SHP77 treated with DMSO at 0.1 percent for 48 hours (cell line): ENCODE measurements around the gene SERPINA5.

Experiments
- DNase-seq: peaks from one replicate; lab custom pipeline; 2025; lab: John Stamatoyannopoulos, UW

Gene SERPINA5

DNA sequence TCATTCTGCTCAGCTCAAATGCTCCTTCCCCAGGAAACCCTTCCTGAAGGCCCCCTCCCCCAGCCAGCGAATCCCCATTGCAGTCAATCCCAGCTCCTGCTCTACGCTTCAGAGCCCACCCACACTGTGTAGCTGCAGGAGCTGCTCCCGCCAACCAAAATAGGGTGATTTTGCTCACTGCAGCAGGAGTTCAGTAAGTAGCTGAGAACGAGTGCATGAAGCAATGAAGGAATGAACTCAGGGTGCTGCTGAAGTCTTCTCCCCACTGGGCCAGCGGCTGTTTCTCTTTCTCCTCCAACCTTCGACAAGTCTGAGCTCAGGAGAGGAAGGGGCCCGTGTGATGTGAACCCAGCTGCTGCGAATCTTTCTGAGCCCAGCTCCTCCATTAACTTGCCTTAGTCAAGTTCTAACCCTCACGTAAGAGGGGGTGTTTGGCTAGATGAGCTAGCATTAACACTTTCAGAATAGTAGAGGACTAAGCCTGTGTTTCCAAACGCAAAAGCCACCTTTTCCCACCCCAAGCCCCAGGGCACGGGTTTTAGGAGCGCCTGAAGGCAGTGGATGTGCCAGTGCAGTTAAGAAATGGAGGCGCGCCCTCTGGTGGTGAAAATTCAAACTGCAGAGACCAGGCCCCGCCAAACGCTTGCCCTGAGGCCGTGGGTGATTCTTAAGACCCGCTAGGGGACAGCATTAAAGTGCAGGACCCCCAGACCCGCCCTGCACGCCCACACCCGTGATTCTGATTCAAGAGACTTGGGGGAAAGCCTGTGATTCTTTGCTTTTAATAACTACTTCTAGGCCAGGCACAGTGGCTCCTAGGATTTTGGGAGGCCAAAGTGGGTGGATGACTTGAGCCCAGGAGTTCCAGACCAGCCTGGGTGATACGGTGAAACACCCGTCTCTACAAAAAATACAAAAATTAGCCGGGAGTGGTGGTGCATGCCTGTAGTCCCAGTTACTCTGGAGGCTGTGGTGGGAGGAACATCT, 31.9 kb upstream of the SERPINA5 start:
- DNase-seq: peak; percentile 1

DNA sequence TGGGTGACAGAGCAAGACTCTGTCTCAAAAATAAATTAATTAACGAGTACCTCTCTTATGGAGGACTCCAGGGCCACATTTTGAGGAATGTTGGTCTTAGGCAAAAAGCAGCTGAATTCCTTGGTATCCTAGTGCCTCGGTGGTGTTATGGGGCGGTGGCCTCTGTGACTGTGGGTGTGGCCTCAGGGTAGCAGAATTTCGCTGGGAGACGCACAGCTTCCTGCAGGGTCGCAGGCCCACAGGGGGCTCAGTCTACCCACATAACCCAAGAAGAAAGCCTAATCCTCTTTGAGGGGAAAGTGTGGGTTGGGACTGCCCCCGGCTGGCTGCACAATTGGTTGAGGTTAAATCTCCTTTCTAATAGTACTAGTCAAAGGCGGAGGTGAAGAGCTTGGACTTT, 31.2 kb upstream of the SERPINA5 start:
- no peak for DNase-seq

DNA sequence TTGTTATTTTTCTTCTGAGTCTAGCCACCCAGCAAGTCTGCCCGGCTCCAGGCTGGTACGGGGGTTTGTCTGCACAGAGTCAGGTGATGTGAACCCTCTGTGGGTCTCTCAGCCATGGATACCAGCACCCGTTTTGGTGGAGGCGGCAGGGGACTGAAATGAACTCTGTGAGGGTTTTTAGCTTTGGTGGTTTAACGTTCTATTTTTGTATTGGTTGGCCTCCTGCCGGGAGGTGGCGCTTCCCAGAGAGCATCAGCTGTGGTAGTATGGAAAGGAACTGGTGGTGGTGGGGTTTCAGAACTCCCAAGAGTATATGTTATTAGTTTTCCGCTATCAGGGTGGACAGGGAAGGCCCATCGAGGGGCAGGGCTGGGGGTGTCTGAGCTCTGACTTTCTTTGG, 25.2 kb upstream of the SERPINA5 start:
- DNase-seq: no peak

DNA sequence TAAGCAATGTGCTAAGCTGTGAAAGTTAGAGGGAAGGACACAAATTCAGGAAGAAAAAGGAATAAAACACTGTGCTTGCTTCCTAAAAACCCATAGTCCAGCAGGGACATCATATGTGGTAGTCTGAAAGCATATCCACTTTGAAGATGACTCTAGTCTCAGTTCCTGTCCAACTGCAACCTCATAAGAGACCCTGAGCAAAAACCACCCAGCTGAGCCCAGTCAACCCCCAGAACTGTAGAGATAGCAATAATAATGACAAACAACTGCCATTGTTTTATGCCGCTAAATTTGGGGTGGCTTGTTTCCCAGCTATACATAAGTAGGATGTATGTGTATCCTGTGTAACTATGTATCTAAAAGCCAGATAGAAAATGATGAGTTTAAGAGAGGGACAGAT, 23.9 kb upstream of the SERPINA5 start:
- no peak for DNase-seq

DNA sequence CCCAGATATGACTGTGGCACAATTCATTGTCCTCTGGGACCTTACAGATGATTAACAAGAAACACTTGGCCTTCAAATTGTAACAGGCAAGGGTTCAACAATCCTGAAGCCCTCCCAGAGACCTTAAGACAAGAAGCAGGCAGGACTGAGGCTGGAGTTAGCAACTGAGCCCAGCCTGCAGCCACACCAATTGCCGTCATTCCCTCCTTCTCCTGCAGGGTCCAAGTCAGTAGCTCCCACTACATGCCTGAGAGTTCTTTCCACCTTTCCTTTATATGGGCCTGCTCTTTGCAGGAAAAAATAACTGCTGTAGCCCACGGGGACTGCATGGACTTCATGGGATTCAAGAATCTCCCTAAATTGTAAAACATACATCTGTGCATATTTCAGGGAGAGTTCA, 22.4 kb upstream of the SERPINA5 start:
- no peak for DNase-seq

DNA sequence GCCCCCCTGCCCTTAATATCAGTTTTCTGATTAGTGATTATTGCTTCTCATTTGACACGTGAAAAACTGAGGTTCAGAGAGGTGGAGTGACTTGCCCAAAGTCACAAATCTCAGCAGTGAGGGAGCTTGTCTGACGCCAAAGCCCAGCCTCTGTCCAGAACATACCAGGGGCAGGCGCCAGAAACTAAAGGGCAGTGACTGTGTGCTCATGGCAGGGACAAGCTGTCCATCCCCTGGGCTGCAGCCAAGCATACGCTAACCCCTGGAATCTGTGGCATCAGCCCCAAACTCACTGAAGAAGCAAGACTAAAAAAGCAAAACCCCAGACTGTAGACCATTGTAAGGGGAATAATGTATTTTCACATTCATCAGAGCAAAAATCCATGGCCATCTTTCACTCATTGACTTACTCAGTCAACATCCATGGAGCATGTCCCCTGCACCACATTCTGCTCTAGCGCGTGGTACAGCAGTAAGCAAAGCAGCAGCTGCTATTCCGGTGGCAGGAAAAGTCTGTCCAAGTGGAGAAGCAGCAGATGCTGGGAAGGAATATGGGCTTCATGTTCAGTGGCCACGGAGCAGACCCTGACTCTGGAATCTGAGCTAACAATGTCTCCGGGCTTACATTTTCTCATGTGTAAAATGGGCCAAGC, 21.5 kb upstream of the SERPINA5 start:
- no peak for DNase-seq

DNA sequence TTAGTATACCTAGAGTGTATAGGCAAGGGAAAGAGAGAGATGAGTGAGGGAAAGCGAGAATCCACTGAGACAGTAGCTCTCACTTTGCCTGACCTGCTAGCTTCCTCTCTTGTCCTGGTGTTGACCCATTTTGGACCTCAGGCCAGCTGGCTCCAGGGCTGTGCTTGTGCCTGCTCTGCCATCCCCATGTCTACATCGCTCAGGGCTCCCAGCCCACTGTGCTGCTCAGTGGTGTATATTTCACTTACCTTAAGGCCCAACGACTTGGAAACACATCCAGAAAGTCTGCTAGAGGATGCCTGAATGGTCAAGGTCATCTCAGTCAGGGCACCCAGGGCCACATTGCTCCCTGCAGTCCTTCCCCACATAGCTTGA, 20.9 kb upstream of the SERPINA5 start:
- DNase-seq: no peak

DNA sequence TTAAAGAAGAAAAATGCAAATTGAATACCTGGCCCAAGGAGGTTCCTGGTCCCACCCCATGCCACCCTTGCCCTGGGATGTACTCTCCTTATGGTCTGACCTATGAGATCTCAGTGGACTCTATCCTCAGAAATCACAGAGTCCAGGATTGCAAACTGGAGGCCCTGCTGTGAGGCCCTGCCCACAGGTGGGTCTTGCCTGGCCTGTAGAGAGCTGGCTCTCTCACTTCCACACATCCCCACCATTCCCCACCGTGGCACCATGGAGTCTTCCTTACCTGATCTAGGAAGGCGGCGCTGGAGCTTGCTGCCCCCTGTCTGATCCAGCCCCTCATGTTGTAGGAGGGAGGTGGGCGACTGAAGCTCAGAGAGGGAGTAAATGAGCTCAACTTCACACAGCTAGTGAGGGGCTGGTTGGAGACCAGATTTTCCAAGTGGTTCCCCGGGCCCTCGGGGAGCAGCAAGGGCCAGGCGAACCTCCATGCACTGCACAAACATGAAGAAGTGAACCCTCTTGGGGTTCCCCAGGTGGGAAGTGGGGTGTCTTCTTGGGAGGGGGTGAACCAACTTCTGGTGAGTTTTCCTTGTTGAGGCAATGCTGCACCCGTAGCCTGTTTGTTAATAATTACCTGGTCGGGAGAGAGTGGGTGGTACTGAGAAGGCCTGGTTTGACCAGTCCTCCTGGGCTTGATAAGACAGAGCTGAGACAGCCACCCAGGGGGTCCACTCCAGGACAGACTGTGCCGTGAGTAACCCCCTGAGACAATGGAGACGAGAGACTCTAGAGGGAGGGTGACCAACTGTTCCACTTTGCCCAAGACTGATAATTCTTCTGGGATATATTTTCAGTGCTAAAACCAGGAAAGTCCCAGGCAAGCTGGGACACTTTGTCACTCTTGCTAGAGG, 20.2 kb upstream of the SERPINA5 start, which contains the start of gene SERPINA4:
SERPINA4 (plus strand) TSS at position 692 of the 905 bp plus-strand sequence. CDS start 2,041 bp downstream, outside the sequence.
- DNase-seq: no peak

DNA sequence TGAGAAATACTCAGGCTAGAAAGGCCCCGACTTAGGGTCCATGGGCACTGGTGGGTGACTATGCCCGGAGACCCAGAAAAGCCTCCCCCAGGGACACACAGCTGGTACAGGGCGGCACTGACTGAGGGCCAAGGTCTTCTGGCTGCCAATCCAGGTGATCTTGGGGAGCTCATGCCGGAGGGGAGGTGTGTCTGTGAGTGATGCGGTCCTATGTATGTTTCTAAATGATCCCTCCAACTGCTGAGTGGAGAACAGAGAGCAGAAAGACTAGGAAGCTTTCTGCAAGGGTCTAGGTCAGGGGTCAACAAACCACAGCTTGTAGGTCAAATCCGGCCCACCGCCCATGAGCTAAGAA, 19.6 kb upstream of the SERPINA5 start:
- no peak for DNase-seq

DNA sequence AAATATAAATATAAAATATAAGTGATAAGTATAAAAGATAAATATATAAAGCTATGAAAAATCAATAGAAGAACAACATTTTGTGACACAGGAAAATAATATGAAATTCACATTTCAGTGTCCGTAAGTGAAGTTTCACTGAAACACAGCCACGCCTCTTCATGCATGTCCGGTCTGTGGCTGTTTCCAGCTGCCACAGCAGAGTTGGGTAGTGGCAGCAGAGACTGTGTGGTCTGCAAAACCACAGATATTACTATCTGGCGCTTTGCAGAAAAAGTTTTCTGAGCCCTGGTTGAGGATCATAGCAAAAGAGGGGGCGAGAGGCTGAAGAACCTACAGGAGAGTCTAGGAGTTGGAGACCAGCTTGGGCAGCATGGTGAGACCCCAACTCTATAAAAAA, 19.2 kb upstream of the SERPINA5 start:
- DNase-seq: no peak

DNA sequence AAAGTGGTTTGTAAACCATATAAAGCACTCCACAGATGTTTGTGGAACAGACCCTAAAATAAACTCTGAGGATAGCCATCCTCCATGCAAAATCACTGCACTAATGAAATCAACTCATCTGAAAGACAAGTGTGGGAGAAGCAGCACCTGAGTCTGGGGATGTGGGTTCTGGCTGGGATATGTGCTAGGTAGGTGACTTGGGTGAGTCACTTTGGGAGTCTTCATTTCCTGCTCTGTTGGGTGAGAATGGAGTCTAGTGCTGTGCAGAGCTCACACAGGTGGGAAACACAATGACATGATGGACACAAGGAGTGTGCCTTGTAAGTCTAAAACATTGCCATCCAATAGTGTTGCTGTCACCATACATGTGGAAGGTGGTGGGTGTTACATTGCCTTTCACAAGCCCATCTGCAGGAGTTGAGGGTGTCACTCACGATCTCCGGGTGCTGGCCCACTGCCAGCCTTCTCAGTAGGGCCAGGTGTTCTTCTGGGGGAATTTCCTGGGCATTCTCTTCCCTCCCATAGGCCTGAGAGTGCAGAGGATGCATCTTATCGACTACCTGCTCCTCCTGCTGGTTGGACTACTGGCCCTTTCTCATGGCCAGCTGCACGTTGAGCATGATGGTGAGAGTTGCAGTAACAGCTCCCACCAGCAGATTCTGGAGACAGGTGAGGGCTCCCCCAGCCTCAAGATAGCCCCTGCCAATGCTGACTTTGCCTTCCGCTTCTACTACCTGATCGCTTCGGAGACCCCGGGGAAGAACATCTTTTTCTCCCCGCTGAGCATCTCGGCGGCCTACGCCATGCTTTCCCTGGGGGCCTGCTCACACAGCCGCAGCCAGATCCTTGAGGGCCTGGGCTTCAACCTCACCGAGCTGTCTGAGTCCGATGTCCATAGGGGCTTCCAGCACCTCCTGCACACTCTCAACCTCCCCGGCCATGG, 18.0 kb upstream of the SERPINA5 start:
- no peak for DNase-seq

DNA sequence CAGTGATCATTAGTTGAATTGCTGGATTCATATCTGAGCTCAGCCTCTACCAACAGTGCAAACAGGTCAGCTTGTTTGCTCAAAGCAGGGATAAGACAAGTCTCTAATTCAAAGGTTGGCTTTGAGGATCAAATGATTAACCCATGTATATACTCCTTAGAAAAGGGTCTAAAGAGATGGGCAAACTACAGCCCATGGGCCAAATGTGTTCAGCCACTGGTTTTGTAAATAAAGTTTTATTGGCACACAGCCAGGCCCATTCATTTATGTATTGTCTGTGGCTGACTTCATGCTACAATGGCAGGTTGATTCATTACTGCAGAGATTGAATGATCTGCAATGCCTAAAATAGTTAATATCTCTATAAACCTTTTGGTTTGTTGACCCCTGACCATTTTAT, 16.8 kb upstream of the SERPINA5 start:
- no peak for DNase-seq

DNA sequence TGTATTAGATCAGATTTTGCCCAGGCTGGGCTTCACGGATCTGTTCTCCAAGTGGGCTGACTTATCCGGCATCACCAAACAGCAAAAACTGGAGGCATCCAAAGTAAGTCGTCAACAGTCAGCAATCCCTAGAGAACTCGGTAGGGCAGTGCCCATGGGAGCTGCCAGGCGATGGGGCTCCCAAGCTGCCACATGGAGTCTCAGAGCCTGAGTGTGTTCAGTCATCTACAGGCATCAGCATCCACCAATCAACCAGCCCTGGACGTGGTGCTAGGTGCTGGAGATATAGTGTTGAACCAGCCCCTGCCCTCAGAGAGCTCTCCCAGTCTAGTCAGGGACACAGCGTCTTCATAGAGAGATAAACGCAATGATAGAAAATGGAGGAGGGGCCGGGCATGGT, 13.0 kb upstream of the SERPINA5 start:
- no peak for DNase-seq

DNA sequence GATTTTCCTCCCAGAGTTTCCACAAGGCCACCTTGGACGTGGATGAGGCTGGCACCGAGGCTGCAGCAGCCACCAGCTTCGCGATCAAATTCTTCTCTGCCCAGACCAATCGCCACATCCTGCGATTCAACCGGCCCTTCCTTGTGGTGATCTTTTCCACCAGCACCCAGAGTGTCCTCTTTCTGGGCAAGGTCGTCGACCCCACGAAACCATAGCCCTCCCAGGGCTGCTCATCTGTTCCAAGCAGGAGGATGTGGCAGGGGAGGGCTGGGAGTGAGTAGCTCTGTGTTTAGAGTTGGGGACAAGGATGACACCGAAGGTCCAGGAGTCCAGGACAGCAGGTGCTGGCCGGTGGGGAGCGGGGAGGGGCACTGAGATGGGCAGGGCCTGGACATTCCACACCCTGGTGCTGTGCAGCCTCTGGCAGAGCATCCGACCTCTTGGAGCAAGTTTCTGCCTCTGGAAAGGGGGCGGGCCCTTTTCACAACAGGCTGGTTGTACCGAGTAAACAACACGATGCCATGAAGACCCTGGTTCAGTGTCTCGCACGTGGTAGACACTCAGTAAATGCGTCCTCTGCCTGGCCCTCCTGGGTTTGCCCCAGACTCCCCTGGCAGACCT, 11.7 kb upstream of the SERPINA5 start:
- DNase-seq: no peak

DNA sequence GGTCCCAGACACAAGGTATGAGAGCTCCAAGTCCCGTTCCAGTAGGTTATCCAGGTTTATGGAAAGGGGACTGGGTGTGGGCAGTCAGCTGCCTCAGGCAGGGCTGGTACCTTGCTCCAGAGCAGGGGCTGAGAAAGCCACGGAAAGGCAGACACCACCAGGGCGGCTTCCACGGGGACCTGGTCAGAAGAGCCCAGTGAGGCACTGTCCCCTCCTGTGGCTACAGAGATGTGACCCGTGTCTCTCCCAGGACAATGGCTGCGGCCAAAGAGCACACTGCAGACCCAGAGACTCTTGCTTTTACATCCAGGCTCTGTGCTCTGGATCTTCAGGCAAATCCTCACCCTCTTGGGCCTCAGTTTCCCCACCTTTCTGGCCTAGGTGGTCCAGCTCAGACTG, 11.2 kb upstream of the SERPINA5 start:
- DNase-seq: no peak

DNA sequence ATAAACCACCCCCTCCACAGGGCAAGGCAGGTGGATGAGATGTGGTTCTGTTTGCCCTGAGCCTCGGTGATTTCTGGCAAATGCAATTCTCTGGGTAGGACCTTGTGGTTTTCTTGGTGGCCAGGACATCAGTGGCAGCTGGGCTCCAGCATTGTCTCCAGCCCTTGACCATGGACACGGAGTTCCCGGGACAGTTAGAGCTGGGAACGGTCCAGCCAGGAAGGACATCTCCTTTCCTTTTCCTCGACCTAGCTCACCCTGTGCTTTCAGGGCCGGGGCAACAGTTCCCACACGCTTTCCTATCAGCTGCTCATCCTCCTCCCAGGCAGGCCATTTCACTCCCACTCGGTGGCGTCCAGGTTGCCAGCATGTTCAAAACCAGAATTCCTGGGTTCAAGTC, 10.8 kb upstream of the SERPINA5 start:
- DNase-seq: no peak

DNA sequence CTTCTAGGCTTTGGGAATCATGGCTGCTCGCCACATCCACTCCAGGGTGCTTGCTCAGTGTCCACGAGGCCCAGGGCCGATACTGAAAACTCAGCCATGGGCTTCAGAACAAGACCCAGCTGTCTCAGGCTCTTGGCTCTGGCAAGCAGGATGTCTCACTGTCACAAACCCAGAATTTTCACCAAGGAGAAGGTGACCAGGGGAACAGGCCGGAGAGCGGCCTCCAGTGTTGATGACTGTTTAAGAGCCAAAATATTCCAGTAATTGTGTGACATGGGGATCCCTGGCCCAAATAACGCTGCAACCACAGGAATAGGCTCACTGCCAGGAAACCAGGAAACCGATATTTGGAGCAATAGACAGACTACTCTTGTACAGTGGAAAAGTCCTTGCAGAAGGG, 9.8 kb upstream of the SERPINA5 start:
- no peak for DNase-seq

DNA sequence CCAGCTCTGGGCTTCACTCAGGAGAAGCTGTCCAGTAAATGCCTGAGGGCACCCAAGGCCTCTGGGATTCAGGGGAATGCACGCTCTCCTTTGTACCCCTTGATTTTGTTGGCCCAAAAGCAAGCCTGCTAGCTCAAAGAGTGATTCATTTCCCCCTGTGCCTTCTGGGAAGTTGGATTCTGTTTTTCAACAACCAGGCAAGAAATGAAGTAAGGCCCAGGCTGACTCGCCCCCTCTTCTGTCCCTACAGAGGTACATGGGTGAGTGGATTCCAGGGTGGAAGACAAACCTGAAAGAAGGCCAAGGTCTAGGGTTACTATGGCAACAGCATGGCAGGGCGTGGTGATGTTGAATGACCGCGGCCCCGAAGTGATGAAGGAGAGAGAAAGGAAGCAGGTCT, 9.3 kb upstream of the SERPINA5 start:
- DNase-seq: no peak

DNA sequence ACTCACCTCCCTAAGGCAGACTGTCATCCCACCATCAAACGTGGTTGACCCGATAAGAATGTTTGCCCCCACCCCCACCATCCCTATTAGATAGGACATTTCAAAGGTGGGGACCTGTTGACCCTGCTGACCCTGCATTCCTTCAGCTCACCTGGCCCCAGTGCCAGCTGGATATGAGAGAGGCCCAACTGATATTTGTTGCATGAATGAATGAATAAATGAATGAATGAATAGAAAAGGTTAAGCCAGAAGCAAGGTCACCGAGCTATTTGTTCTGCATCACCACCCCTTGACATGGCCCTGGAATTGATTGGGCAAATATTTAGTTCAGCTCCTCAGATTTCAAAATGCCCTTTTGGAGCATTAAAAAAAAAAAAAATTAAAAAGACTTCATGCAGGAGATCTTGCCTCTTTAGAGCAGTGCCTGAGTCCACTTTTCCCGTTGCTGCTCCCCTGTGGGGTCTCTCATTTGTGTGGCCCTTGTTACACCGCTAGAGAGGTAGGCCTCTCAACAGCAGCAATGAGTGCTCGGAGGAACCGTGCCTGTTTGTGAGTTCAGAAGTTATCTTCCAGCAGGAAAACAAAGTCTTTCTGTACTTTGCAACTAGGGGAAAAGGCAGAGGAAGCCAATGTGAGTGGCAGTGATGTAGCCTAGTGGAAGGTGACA, 8.5 kb upstream of the SERPINA5 start:
- no peak for DNase-seq
